CD14-positive monocyte (primary cell): ENCODE results near the gene PRR15. TPM values are rescaled to one million over a fixed set of nuclear protein-coding genes. Genes with fewer than 3 reads are reported as not detected.

ENCODE experiments used
- DNase-seq, 3 donors: peaks; one replicate each; pipeline ENCODE4 v3.0.0-alpha.2; 2011 to 2022
- H2AFZ ChIP-seq: 2 replicates; pipeline ENCODE4 v1.6.0; 2012; ENCODE audit warnings: mild to moderate bottlenecking, low read depth, low read length, inconsistent platforms; ENCODE audit not compliant: insufficient read depth, poor library complexity, severe bottlenecking
- H3K27ac ChIP-seq, 2 donors: 1 replicate in 1 of 2; 2 replicates in 1 of 2; pipeline ENCODE4 v1.5.1; 2012 to 2013; ENCODE audit warnings: low read length in 2 of 2, control low read depth in 1 of 2, inconsistent platforms in 1 of 2, low read depth in 1 of 2, mild to moderate bottlenecking in 1 of 2
- H3K27me3 ChIP-seq, 2 donors: one replicate each; pipeline versions ENCODE4 v1.6.0 to v1.6.1; 2011 to 2013; ENCODE audit warnings: low read length in 2 of 2; ENCODE audit not compliant: control insufficient read depth in 2 of 2, insufficient read depth in 2 of 2
- H3K36me3 ChIP-seq, 2 donors: replicated peaks in 1 of 2; 1 replicate in 1 of 2; 2 replicates in 1 of 2; pipeline versions ENCODE4 v1.5.1 to v1.6.1; 2012 to 2013; ENCODE audit warnings: low read length in 2 of 2, control low read depth in 1 of 2, inconsistent platforms in 1 of 2, mild to moderate bottlenecking in 1 of 2; ENCODE audit not compliant: insufficient read depth in 2 of 2, control insufficient read depth in 1 of 2
- H3K4me1 ChIP-seq, 2 donors: 1 replicate in 1 of 2; 2 replicates in 1 of 2; pipeline versions ENCODE4 v1.5.1 to v1.6.1; 2012 to 2013; ENCODE audit warnings: low read length in 2 of 2, control low read depth in 1 of 2, inconsistent platforms in 1 of 2, mild to moderate bottlenecking in 1 of 2, moderate library complexity in 1 of 2; ENCODE audit not compliant: insufficient read depth in 2 of 2, control insufficient read depth in 1 of 2
- H3K4me2 ChIP-seq: replicated peaks from 2 replicates; pipeline ENCODE3; 2012; ENCODE audit warnings: low read length, moderate library complexity, mild to moderate bottlenecking; ENCODE audit not compliant: poor library complexity, severe bottlenecking; ENCODE audit errors: extremely low read depth
- H3K4me3 ChIP-seq, 3 experiments: fragments of 200-600 bp in 1 of 3; sonication (generic) in 1 of 3; replicated peaks in 1 of 3; 1 replicate in 2 of 3; 2 replicates in 1 of 3; pipeline ENCODE4 v1.5.1; 2011 to 2013; ENCODE audit warnings: low read length in 3 of 3, mild to moderate bottlenecking in 3 of 3, control low read depth in 2 of 3, low read depth in 2 of 3, inconsistent platforms in 1 of 3, moderate library complexity in 1 of 3
- H3K79me2 ChIP-seq: 2 replicates; pipeline ENCODE4 v1.6.0; 2012; ENCODE audit warnings: mild to moderate bottlenecking, control low read depth, inconsistent platforms, low read length, moderate library complexity; ENCODE audit not compliant: insufficient read depth
- H3K9ac ChIP-seq: 2 replicates; pipeline ENCODE4 v1.6.0; 2017; ENCODE audit warnings: low read length, mild to moderate bottlenecking; ENCODE audit not compliant: insufficient read depth, poor library complexity, severe bottlenecking
- H3K9me3 ChIP-seq, 2 donors: replicated peaks in 1 of 2; 1 replicate in 1 of 2; 2 replicates in 1 of 2; pipeline versions ENCODE4 v1.5.1 to v1.6.1; 2012 to 2013; ENCODE audit warnings: low read length in 2 of 2, control low read depth in 1 of 2; ENCODE audit not compliant: control insufficient read depth in 1 of 2, insufficient read depth in 1 of 2
- H4K20me1 ChIP-seq: 2 replicates; pipeline ENCODE4 v1.6.0; 2012; ENCODE audit warnings: mild to moderate bottlenecking, low read length, control low read depth, moderate library complexity; ENCODE audit not compliant: insufficient read depth
- H3K27ac Mint-ChIP-seq, 7 donors: one replicate each; pipeline ENCODE4 v1.8.0; 2020; ENCODE audit warnings: mild to moderate bottlenecking in 7 of 7, mixed read lengths in 7 of 7, moderate library complexity in 6 of 7, inconsistent platforms in 2 of 7
- H3K27me3 Mint-ChIP-seq, 3 donors: one replicate each; pipeline ENCODE4 v1.8.0; 2021 to 2022; ENCODE audit warnings: low read depth in 3 of 3, mild to moderate bottlenecking in 3 of 3, mixed read lengths in 3 of 3, moderate library complexity in 3 of 3, inconsistent platforms in 1 of 3
- H3K36me3 Mint-ChIP-seq, 2 donors: one replicate each; pipeline ENCODE4 v1.8.0; 2020; ENCODE audit warnings: mixed read lengths in 2 of 2, inconsistent platforms in 1 of 2, mild to moderate bottlenecking in 1 of 2
- H3K4me1 Mint-ChIP-seq: one replicate; pipeline ENCODE4 v1.8.0; 2020; ENCODE audit warnings: mild to moderate bottlenecking, mixed read lengths
- H3K4me3 Mint-ChIP-seq, 2 donors: one replicate each; pipeline ENCODE4 v1.8.0; 2020; ENCODE audit warnings: mild to moderate bottlenecking in 2 of 2, mixed read lengths in 2 of 2, moderate library complexity in 1 of 2
- H3K9me3 Mint-ChIP-seq, 7 donors: one replicate each; pipeline ENCODE4 v1.8.0; 2020 to 2022; ENCODE audit warnings: mixed read lengths in 7 of 7, mild to moderate bottlenecking in 6 of 7, moderate library complexity in 6 of 7, inconsistent platforms in 2 of 7
- WGBS: methylation state at CpG from one replicate; pipeline ENCODE4 v1.1.5; 2013; ENCODE audit warnings: missing lambda C conversion rate; ENCODE audit not compliant: insufficient coverage; 5-methylcytosine and 5-hydroxymethylcytosine counted together
- intact Hi-C, 2 donors: fragments of 100-400 bp; cut with micrococcal nuclease; formaldehyde crosslinking; loops; one replicate each; pipeline versions ENCODE4 v1.15.0 to v1.15.1; 2023
- polyA plus RNA-seq, 3 donors: library from polyadenylated mRNA; depleted of rRNA in 1 of 3; unstranded in 2 of 3; stranded (reverse) in 1 of 3; fragments of 300-500 nt in 2 of 3; fragments of >200 nt in 1 of 3; fragmentation: Illumina TruSeq in 2 of 3; gene quantifications; 1 replicate in 2 of 3; 2 replicates in 1 of 3; pipeline ENCODE4 v1.2.3, GENCODE V29; 2012 to 2021
- TF ChIP-seq, protein P1 (sequence below): fragments of 200-600 bp; IDR thresholded peaks from one replicate; pipeline ENCODE4 v1.8.0; 2022; ENCODE audit warnings: antibody characterized with exemption, mild to moderate bottlenecking

The PRR15 gene
- polyA plus RNA-seq, 3 donors = not detected

DNA sequence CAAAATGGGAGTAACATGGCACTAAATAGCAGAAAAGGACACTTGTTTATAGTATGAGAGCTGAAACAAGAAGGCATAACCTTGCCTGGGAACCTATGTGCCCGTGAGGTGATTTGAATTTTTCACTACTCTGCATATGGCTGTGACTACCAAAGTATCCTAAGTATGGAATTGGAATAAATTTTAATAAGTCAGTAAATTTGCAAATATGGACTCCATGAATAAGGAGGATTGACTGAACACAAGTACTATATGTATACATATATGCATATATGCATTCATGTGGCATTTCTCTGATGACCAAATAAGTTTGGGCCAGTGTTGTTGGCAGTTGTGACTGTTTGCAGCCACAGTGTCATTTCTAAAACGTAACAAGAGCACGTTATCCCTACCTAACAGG is 34.5 kb downstream of the PRR15 start:
- H3K27me3 Mint-ChIP-seq = peaks cover 0 to 3% (median 2%) of the 10 kb centered on the region in 3 donors
- H3K36me3 ChIP-seq = no peaks in the 10 kb centered on the region
- intact Hi-C loops = no loop called here
- H3K4me1 Mint-ChIP-seq = no peaks in the 10 kb centered on the region
- no CpG with 5 or more reads among the region's 3 CpGs for WGBS
- no peak overlapping the region for H3K9ac ChIP-seq
- no peaks in the 10 kb centered on the region for H3K36me3 Mint-ChIP-seq
- TF ChIP-seq, protein P1, sequence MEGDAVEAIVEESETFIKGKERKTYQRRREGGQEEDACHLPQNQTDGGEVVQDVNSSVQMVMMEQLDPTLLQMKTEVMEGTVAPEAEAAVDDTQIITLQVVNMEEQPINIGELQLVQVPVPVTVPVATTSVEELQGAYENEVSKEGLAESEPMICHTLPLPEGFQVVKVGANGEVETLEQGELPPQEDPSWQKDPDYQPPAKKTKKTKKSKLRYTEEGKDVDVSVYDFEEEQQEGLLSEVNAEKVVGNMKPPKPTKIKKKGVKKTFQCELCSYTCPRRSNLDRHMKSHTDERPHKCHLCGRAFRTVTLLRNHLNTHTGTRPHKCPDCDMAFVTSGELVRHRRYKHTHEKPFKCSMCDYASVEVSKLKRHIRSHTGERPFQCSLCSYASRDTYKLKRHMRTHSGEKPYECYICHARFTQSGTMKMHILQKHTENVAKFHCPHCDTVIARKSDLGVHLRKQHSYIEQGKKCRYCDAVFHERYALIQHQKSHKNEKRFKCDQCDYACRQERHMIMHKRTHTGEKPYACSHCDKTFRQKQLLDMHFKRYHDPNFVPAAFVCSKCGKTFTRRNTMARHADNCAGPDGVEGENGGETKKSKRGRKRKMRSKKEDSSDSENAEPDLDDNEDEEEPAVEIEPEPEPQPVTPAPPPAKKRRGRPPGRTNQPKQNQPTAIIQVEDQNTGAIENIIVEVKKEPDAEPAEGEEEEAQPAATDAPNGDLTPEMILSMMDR = no peak
- H3K4me1 ChIP-seq = no peaks in the 10 kb centered on the region
- no peaks in the 10 kb centered on the region for H4K20me1 ChIP-seq
- H3K79me2 ChIP-seq = no peaks in the 10 kb centered on the region
- no peak overlapping the region for H3K4me3 ChIP-seq
- H3K9me3 ChIP-seq = no peaks in the 10 kb centered on the region
- no peak overlapping the region for H3K4me3 Mint-ChIP-seq
- no peaks in the 10 kb centered on the region for H3K27me3 ChIP-seq
- H2AFZ ChIP-seq = no peak overlapping the region
- no peak for DNase-seq
- peaks cover 0 to 4% (median 0%) of the 10 kb centered on the region in 7 donors for H3K9me3 Mint-ChIP-seq
- H3K27ac ChIP-seq = no peak overlapping the region
- H3K4me2 ChIP-seq = no peak overlapping the region
- H3K27ac Mint-ChIP-seq = no peak overlapping the region

DNA sequence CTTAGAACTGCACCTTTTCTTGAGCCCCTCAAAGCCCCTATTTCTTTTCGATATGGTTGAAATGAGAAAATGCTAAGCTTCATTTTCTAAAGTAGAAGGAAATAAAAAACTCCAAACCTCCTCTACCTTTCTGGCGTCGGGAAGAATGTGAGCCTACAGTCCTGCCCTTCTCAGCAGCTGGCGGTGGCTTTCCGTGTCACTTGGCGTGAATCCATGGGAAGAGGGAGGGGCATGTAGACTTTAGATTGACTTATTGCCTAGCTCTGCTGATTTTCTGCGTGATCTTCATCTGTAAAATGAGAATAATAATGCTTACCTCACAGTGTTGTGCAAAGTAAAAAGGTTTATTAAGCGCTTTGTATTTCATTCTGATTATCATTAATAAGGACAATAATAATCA is 35.0 kb downstream of the PRR15 start:
- no peak overlapping the region for H3K9ac ChIP-seq
- H3K9me3 Mint-ChIP-seq = peaks cover 0 to 5% (median 0%) of the 10 kb centered on the region in 7 donors
- H3K36me3 Mint-ChIP-seq = no peaks in the 10 kb centered on the region

More for the DNA sequence above, 35.0 kb downstream of the PRR15 start:
- Histone ChIP-seq H4K20me1 (no peaks in the 10 kb centered on the region), H3K36me3 (no peaks in the 10 kb centered on the region), H3K27me3 (no peaks in the 10 kb centered on the region), H3K9me3 (no peaks in the 10 kb centered on the region), H3K4me3 (no peak overlapping the region), H3K79me2 (no peaks in the 10 kb centered on the region), H2AFZ (no peak overlapping the region), H3K27ac (no peak overlapping the region), H3K4me2 (no peak overlapping the region), H3K4me1 (no peaks in the 10 kb centered on the region)
- Mint-ChIP-seq H3K27ac (no peak overlapping the region), H3K27me3 (peaks cover under 1 to 3% (median 2%) of the 10 kb centered on the region in 3 donors), H3K4me1 (no peaks in the 10 kb centered on the region), H3K4me3 (no peak overlapping the region)
- TF ChIP-seq, protein P1 = no peak
- intact Hi-C loops = no loop called here
- no CpG with 5 or more reads among the region's 8 CpGs for WGBS
- no peak for DNase-seq
